ENCODE data around the gene BMERB1.

DNA sequence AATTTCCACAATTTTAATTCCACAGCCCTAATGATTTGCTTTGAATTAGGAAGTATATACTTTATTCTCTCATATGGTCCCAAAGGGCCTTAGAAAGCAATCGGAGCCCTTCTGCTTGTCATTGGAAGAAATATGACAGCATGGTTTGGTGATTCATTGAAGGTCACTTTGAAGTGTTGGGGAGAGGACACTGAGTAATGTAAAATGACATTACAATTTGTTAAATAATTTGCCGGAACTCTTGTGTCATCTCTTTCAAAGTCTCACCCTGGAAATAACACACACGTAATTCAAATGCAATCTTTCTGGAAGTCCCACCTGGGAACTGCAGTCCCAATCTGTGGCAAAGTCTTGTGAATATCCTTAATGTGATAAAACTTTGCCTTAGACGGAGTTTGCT is 59.8 kb downstream of the BMERB1 start:
- TF ChIP-seq, protein P1, sequence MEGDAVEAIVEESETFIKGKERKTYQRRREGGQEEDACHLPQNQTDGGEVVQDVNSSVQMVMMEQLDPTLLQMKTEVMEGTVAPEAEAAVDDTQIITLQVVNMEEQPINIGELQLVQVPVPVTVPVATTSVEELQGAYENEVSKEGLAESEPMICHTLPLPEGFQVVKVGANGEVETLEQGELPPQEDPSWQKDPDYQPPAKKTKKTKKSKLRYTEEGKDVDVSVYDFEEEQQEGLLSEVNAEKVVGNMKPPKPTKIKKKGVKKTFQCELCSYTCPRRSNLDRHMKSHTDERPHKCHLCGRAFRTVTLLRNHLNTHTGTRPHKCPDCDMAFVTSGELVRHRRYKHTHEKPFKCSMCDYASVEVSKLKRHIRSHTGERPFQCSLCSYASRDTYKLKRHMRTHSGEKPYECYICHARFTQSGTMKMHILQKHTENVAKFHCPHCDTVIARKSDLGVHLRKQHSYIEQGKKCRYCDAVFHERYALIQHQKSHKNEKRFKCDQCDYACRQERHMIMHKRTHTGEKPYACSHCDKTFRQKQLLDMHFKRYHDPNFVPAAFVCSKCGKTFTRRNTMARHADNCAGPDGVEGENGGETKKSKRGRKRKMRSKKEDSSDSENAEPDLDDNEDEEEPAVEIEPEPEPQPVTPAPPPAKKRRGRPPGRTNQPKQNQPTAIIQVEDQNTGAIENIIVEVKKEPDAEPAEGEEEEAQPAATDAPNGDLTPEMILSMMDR (IDR thresholded peaks at IDR 0.05; ENCODE audit: low read depth, low read length, missing input control) = no peak
- no peak for TF ChIP-seq RAD21 (IDR thresholded peaks at IDR 0.05)
- no peak for TF ChIP-seq EGR1 (IDR thresholded peaks at IDR 0.05; ENCODE audit: low read depth in 2 of 2)
- no peak for TF ChIP-seq SP1 (IDR thresholded peaks at IDR 0.05)
- TF ChIP-seq, protein P2, sequence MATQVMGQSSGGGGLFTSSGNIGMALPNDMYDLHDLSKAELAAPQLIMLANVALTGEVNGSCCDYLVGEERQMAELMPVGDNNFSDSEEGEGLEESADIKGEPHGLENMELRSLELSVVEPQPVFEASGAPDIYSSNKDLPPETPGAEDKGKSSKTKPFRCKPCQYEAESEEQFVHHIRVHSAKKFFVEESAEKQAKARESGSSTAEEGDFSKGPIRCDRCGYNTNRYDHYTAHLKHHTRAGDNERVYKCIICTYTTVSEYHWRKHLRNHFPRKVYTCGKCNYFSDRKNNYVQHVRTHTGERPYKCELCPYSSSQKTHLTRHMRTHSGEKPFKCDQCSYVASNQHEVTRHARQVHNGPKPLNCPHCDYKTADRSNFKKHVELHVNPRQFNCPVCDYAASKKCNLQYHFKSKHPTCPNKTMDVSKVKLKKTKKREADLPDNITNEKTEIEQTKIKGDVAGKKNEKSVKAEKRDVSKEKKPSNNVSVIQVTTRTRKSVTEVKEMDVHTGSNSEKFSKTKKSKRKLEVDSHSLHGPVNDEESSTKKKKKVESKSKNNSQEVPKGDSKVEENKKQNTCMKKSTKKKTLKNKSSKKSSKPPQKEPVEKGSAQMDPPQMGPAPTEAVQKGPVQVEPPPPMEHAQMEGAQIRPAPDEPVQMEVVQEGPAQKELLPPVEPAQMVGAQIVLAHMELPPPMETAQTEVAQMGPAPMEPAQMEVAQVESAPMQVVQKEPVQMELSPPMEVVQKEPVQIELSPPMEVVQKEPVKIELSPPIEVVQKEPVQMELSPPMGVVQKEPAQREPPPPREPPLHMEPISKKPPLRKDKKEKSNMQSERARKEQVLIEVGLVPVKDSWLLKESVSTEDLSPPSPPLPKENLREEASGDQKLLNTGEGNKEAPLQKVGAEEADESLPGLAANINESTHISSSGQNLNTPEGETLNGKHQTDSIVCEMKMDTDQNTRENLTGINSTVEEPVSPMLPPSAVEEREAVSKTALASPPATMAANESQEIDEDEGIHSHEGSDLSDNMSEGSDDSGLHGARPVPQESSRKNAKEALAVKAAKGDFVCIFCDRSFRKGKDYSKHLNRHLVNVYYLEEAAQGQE (IDR thresholded peaks at IDR 0.05) = no peak
- no peak for TF ChIP-seq GABPA (IDR thresholded peaks at IDR 0.05 in 1 of 2, conservative IDR thresholded peaks at IDR 0.05 in 1 of 2)
- TF ChIP-seq, protein P3, sequence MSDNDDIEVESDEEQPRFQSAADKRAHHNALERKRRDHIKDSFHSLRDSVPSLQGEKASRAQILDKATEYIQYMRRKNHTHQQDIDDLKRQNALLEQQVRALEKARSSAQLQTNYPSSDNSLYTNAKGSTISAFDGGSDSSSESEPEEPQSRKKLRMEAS (IDR thresholded peaks at IDR 0.05) = no peak
- no peak for TF ChIP-seq FOXA1 (IDR thresholded peaks at IDR 0.05)
- no peak for TF ChIP-seq YY1 (IDR thresholded peaks at IDR 0.05)
- no peak for TF ChIP-seq JUND (IDR thresholded peaks at IDR 0.05)
- TF ChIP-seq NR2F2 (IDR thresholded peaks at IDR 0.05) = no peak
- TF ChIP-seq, protein P4, sequence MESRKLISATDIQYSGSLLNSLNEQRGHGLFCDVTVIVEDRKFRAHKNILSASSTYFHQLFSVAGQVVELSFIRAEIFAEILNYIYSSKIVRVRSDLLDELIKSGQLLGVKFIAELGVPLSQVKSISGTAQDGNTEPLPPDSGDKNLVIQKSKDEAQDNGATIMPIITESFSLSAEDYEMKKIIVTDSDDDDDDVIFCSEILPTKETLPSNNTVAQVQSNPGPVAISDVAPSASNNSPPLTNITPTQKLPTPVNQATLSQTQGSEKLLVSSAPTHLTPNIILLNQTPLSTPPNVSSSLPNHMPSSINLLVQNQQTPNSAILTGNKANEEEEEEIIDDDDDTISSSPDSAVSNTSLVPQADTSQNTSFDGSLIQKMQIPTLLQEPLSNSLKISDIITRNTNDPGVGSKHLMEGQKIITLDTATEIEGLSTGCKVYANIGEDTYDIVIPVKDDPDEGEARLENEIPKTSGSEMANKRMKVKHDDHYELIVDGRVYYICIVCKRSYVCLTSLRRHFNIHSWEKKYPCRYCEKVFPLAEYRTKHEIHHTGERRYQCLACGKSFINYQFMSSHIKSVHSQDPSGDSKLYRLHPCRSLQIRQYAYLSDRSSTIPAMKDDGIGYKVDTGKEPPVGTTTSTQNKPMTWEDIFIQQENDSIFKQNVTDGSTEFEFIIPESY (IDR thresholded peaks at IDR 0.05) = no peak
